GM12891 (cell line): ENCODE results near the gene RAB24.

Source experiments
- POLR2A ChIP-seq: IDR thresholded peaks from 2 replicates; pipeline ENCODE4 v1.6.1; 2011; ENCODE audit warnings: low read depth, low read length, control low read depth
- POLR2AphosphoS5 ChIP-seq: IDR thresholded peaks from 2 replicates; pipeline ENCODE4 v1.6.1; 2011; ENCODE audit warnings: low read depth, low read length, control low read depth
- SPI1 ChIP-seq: IDR thresholded peaks from 2 replicates; pipeline ENCODE4 v1.6.1; 2011; ENCODE audit warnings: low read depth, low read length, control low read depth
- TAF1 ChIP-seq: IDR thresholded peaks from 2 replicates; pipeline ENCODE4 v1.6.1; 2011; ENCODE audit warnings: low read depth, low read length, control low read depth

- no peak for TF ChIP-seq POLR2A
- no peak for TF ChIP-seq POLR2AphosphoS5
- no peak for TF ChIP-seq TAF1
- no peak for TF ChIP-seq SPI1
Observed at GRCh38 chr5:177344891-177345290, 41.4 kb upstream of the RAB24 start.
